ENCODE data around the gene CAVIN3.

Gene CAVIN3

DNA sequence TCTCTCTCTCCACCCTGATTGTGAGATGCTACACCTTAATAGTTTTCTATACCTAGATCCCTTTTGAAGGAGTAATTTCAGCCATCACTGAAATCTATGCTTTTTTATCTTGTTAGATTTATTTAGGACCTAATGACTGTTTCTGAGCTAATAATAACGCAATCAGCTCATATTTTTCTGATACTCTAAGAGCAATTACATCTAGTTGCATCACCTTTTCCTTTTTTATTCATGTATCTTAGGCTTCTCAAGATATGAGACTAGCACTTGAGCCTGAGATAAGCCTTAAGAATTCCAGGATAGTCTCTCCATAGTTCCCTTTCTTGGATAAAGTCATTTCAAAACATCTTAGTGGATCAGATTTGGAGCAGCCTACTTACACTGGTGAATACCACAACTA lies 25.1 kb upstream of the CAVIN3 start:
- DNase-seq (ENCODE audit: low spot score in 2 of 2), result no peak
- H3K4me1 ChIP-seq, result peaks cover 4% of the 10 kb centered on the region
- no peak overlapping the region for H3K4me3 ChIP-seq
- no peaks in the 10 kb centered on the region for H3K9me3 ChIP-seq
- in situ Hi-C loops (cut with MboI; ENCODE audit: low sequenced_read_pairs), result no loop called here
- no peaks in the 10 kb centered on the region for H3K36me3 ChIP-seq (replicated peaks)
- no peaks in the 10 kb centered on the region; the same call in 1 of the 2 replicates for H3K27me3 ChIP-seq (ENCODE audit: low read depth)

DNA sequence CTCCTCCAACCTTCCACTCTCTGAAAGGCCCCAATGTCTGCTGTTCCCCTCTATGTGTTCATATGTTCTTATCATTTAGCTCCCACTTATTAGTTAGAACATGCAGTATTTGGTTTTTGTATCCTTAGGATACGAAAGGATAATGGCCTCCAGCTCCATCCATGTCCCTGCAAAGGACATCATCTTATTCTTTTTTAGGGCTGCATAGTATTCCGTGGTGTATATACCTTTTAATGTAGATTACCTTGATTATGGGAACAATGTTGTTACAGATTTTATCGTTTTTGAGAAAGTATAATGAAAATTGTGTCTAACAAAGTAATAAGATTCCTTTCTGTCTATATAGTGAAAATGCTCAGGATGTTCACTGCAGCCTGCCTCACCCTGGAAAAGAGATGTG lies 16.0 kb upstream of the CAVIN3 start:
- H3K4me3 ChIP-seq, result no peak overlapping the region
- no peaks in the 10 kb centered on the region for H3K36me3 ChIP-seq (replicated peaks)
- H3K4me1 ChIP-seq, result no peaks in the 10 kb centered on the region
- peaks cover 6% of the 10 kb centered on the region; the same call in 1 of the 2 replicates for H3K27me3 ChIP-seq (ENCODE audit: low read depth)
- in situ Hi-C loops (cut with MboI; ENCODE audit: low sequenced_read_pairs), result no loop called here
- no peaks in the 10 kb centered on the region for H3K9me3 ChIP-seq
- DNase-seq (ENCODE audit: low spot score in 2 of 2), result no peak

DNA sequence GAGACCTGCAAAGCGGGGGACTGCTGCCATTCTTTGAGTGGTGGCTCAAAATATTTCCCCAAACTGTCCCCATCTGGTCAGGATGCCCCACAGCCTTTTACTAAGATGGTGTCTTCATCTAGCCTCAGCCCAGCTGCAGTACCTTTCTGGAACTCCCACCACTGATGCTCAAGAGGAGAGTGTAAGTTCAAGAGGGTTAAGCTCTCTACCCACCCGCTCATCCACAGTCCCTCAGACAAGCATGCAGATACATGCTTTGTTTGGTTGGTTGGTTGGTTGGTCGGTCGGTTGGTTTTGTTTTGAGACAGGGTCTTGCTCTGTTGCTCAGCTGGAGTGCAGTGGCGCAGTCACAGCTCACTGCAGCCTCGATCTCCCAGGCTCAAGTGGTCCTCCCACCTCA lies 14.5 kb upstream of the CAVIN3 start:
- H3K9me3 ChIP-seq, result no peaks in the 10 kb centered on the region
- peaks cover 6% of the 10 kb centered on the region; the same call in 1 of the 2 replicates for H3K27me3 ChIP-seq (ENCODE audit: low read depth)
- H3K4me1 ChIP-seq, result no peaks in the 10 kb centered on the region
- no peaks in the 10 kb centered on the region for H3K36me3 ChIP-seq (replicated peaks)
- no peak for DNase-seq (ENCODE audit: low spot score in 2 of 2)
- no peak overlapping the region for H3K4me3 ChIP-seq
- in situ Hi-C loops (cut with MboI; ENCODE audit: low sequenced_read_pairs), result no loop called here

DNA sequence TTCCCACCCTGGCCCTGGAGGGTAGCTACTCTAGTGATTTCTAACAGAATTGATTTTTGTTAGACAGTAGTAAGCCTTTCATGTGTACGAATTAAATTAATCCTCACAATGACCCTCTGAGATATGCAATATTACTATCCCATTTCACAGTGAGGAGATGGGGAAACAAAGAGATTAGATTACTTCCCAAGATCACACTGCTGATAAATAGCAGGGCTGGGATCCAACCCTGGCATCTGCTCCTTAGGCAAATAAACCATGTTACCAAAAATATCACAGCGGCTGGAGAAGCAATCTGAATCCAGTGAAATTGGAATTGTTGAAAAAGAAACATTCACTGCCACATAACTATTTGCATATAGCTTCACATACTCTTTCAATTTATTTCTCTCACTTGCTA lies 12.8 kb upstream of the CAVIN3 start:
- no peak for DNase-seq (ENCODE audit: low spot score in 2 of 2)
- in situ Hi-C loops (cut with MboI; ENCODE audit: low sequenced_read_pairs), result no loop called here
- Histone ChIP-seq H3K4me1 (no peaks in the 10 kb centered on the region), H3K27me3 (ENCODE audit: low read depth) (peaks cover 6% of the 10 kb centered on the region; the same call in 1 of the 2 replicates), H3K36me3 (replicated peaks) (no peaks in the 10 kb centered on the region), H3K9me3 (no peaks in the 10 kb centered on the region), H3K4me3 (no peak overlapping the region)

DNA sequence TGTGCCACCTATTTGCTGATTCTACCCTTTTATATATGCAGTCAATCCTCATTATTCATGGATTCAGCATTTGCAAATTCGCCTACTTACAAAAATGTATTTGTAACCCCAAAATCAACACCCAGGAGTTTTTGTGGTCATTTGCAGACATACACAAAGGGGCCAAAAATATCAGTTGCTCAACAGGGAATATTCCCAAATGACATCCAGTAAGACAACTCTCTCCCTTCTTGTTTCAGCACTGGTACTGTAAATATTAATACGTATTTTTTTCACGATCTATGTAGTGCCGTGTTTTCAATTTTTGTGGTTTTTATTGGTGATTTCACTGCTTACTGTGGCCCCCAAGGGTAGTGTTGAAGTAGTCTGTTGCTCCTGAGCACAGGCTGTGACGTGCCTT lies 11.8 kb upstream of the CAVIN3 start:
- no peak for DNase-seq (ENCODE audit: low spot score in 2 of 2)
- H3K9me3 ChIP-seq, result no peaks in the 10 kb centered on the region
- H3K36me3 ChIP-seq (replicated peaks), result no peaks in the 10 kb centered on the region
- H3K4me1 ChIP-seq, result no peaks in the 10 kb centered on the region
- in situ Hi-C loops (cut with MboI; ENCODE audit: low sequenced_read_pairs), result no loop called here
- no peak overlapping the region for H3K4me3 ChIP-seq
- peaks cover 7% of the 10 kb centered on the region; the same call in 1 of the 2 replicates for H3K27me3 ChIP-seq (ENCODE audit: low read depth)

DNA sequence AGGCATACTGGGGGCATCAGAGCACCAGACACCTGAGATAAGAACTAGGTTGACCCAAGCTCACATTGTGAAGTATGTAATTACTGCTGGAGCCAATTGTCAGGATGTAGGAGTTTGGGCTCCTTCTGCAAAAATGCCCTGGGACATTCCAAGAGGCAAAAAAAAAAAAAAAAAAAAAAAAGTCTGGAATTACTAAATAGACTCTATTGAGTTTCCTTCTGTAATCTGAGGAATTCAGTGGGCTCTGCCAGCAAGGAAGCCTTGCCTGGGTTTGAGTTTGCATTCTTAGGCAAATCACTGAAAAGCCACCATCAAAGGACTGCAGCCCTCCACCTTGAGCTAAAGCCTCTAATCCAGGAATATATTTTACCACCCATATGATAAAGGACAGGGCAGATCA lies 8.0 kb upstream of the CAVIN3 start:
- H3K4me1 ChIP-seq, result no peaks in the 10 kb centered on the region
- H3K4me3 ChIP-seq, result no peak overlapping the region
- no peak for DNase-seq (ENCODE audit: low spot score in 2 of 2)
- peaks cover 24% of the 10 kb centered on the region for H3K27me3 ChIP-seq (ENCODE audit: low read depth)
- in situ Hi-C loops (cut with MboI; ENCODE audit: low sequenced_read_pairs), result no loop called here
- no peaks in the 10 kb centered on the region for H3K9me3 ChIP-seq
- no peaks in the 10 kb centered on the region for H3K36me3 ChIP-seq (replicated peaks)

DNA sequence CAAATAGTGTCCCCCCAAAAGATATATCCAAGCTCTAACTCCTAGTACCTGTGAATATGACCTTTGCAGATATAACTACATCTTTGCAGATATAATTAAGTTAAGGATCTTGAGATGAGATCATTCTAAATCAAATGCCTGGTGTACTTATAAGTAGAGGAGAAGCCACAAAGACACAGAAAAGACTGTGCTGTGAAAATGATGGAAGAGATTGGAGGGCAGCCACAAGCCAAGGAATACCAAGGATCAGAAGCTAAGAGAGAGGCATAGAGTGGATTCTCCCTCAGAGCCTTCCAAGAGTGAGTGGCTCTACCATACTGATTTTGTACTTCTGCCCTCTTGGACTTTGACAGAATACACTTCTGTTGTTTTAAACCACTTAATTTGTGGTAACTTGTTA lies 7.5 kb upstream of the CAVIN3 start:
- peaks cover 24% of the 10 kb centered on the region for H3K27me3 ChIP-seq (ENCODE audit: low read depth)
- no peaks in the 10 kb centered on the region for H3K9me3 ChIP-seq
- DNase-seq (ENCODE audit: low spot score in 2 of 2), result no peak
- no peak overlapping the region for H3K4me3 ChIP-seq
- in situ Hi-C loops (cut with MboI; ENCODE audit: low sequenced_read_pairs), result no loop called here
- no peaks in the 10 kb centered on the region for H3K4me1 ChIP-seq
- H3K36me3 ChIP-seq (replicated peaks), result no peaks in the 10 kb centered on the region

DNA sequence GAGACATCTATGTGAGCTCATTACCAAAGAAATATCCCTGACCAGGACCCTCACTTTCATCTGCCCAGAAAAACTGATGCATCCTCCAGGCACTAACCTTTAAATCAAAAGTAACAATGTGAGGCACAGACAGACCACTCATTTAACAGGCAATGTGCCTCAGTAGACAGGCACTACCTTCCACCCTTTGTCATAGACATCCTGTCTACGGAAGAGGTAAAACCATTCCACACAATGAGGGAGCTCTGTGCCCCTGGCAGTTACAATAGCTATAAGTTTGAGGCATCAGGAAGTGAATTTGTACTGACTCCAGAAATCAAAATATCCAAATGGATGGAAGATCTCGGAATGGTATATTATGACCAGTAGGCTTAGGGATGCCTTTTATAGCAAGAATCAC lies 6.7 kb upstream of the CAVIN3 start:
- no peaks in the 10 kb centered on the region for H3K36me3 ChIP-seq (replicated peaks)
- no peak overlapping the region for H3K4me3 ChIP-seq
- H3K4me1 ChIP-seq, result no peaks in the 10 kb centered on the region
- H3K27me3 ChIP-seq (ENCODE audit: low read depth), result peaks cover 24% of the 10 kb centered on the region
- in situ Hi-C loops (cut with MboI; ENCODE audit: low sequenced_read_pairs), result no loop called here
- H3K9me3 ChIP-seq, result no peaks in the 10 kb centered on the region
- no peak for DNase-seq (ENCODE audit: low spot score in 2 of 2)

DNA sequence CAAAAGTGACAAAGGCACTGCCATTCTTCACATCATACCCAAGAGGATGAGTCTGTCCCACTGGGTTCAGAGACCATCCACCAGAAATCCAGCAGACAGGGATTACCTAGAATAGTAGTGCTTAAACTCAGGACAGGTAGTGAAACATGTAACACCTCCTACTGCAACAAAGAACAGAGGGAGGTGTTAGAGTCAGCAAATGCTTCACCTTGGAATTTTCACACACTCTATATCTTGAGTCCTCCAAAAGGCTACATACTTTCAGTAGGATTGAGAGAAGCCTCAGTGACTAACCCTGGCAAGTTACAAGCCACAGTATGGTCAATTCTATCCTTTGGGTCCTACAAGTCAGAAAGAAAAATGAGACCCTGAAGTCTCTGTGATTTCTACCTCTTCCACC lies 6.0 kb upstream of the CAVIN3 start:
- Histone ChIP-seq H3K4me1 (no peaks in the 10 kb centered on the region), H3K4me3 (no peak overlapping the region), H3K36me3 (replicated peaks) (no peaks in the 10 kb centered on the region), H3K27me3 (ENCODE audit: low read depth) (peaks cover 24% of the 10 kb centered on the region), H3K9me3 (no peaks in the 10 kb centered on the region)
- in situ Hi-C loops (cut with MboI; ENCODE audit: low sequenced_read_pairs), result no loop called here
- no peak for DNase-seq (ENCODE audit: low spot score in 2 of 2)

DNA sequence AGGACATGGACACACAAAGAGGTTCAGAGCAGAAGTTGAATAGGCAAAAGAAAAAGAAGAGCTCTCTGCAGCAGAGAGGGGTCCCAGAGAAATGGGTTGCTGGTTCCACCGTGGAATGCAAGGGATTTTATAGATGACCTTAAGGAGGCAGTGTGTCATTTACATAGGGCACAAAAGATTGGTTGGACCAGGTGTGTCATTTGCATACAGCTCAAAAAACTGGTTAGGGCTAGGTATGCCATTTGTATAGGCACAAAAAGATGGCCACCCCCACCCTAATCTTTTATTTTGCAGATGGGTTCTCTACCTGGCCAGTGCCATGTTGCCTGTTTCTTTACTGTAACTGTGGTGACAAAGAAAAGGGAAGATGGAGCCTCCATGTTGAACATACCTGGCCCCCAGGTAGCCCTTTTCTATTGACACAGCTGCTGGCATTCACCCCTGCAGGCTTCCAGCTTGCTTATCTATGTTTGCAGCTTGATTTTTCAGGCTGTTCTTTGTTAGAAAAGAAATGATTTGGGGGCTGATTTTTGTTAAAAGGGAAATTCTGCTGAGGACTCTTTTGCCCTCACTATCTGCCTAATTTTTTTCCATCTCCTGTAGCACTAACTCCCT lies 3.1 kb upstream of the CAVIN3 start:
- in situ Hi-C loops (cut with MboI; ENCODE audit: low sequenced_read_pairs), result no loop called here
- Histone ChIP-seq H3K9me3 (no peaks in the 10 kb centered on the region), H3K27me3 (ENCODE audit: low read depth) (peaks cover 24% of the 10 kb centered on the region), H3K4me1 (no peaks in the 10 kb centered on the region), H3K36me3 (replicated peaks) (no peaks in the 10 kb centered on the region), H3K4me3 (no peak overlapping the region)
- DNase-seq (ENCODE audit: low spot score in 2 of 2), result no peak

DNA sequence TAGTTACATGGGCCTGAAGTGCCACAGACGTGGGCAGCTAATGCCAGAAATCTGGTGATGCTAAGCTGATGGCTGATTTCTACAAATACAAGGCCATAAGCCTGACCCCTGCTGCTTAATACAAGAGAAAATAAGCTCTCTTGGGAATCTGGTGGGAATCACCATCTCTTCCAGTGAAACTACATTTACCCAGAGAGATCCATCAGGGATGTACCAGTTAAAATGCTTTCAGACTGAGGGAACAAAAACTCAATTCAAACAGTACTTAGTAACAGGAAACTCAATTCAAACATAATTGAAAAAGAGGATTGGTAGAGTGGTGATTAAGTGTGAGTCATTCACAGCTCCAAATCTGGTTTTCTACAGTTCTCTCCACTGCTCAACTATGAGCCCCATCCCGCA lies 1.7 kb upstream of the CAVIN3 start:
- Histone ChIP-seq H3K4me1 (no peaks in the 10 kb centered on the region), H3K9me3 (no peaks in the 10 kb centered on the region), H3K4me3 (no peak overlapping the region), H3K27me3 (ENCODE audit: low read depth) (peaks cover 22% of the 10 kb centered on the region), H3K36me3 (replicated peaks) (no peaks in the 10 kb centered on the region)
- in situ Hi-C loops (cut with MboI; ENCODE audit: low sequenced_read_pairs), result no loop called here
- peak; percentile 18 to 73 for DNase-seq (ENCODE audit: low spot score in 2 of 2)

DNA sequence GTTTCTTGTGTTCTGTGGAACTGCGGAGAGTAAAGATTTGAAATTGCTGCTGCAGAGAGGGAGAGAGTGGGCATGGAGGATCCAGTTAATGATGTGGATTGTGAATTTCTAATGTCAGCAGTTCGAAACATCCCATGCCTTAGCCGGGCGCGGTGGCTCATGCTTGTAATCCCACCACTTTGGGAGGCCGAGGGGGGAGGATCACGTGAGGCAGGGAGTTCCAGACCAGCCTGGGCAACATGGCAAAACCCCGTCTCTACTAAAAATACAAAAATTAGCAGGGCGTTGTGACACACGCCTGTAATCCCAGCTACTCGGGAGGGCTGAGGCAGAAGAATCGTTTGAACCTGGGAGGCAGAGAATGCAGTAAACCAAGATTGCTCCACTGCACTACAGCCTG lies 1.1 kb upstream of the CAVIN3 start:
- Histone ChIP-seq H3K9me3 (no peaks in the 10 kb centered on the region), H3K4me1 (no peaks in the 10 kb centered on the region), H3K27me3 (ENCODE audit: low read depth) (peaks cover 19% of the 10 kb centered on the region), H3K4me3 (no peak overlapping the region), H3K36me3 (replicated peaks) (no peaks in the 10 kb centered on the region)
- in situ Hi-C loops (cut with MboI; ENCODE audit: low sequenced_read_pairs), result no loop called here
- DNase-seq (ENCODE audit: low spot score in 2 of 2), result no peak

DNA sequence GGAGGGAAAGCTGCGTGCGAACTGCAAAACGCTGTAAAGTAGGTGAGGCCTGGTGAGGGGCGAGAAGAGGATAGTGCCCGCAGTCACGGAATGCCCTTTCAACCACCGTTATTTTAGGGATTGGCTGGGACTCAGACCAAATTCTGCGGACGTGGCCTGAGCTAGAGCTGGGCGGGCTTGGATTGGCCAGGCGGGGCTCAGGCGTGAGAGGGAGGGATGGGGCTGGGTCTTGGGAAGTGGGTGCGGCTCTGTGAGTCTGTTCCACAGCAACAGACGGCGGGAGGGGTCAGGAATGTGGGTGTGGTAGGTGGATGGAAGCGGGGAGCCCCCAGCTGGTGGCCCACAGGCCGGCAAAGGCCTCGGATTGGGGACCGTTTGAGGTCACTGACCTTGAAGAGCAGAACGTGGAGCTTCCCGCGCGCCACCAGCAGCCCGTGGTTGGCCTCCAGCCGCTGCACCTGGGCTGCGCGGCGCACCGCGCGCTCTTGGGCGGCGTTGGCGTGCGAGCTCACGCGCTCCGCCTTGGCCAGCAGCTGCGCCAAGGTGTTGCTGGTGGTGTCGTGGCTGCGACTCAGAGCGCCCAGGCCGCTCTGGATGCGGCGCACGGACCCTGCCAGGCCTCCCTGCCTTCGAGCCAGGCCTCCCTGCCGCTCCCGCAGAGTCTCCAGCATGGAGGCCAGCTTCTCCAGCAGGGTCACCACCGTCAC lies 444 bp downstream of the CAVIN3 start:
- no peak overlapping the region for H3K4me3 ChIP-seq

DNA sequence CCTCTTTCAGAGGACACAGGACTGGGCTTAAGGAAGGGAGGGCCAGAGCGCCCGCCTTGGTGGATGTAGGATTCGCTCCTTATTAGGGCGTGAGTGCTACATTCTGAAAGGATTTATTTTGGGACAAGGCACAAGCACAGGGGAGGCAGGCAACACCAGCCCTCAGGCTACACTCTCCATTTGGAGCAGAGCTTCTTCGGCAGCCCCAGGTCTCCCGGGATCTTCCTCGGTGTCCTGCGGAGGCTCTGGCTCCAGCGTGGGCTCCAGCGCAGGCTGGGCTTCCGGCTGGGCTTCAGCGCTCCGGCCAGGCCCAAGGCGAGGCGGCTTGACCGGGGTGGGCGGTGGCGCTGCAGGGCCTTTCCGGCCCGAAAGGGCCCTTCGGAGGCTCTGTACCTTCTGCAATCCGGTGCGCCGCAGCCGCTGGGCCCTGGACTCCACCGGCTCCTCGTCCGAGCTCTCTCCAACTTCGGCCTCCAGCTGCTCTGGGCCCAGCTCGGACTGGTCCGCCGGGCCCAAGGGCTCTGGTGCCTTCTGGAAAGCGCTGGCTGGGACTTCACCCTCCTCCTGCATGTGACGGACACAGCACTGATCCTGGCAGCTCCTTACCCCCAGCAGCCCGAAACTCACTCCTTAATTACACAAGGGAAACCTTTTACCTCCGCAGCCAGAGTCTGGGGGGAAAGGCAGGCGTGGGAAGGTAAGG lies 1.1 kb downstream of the CAVIN3 start:
- Histone ChIP-seq H3K4me3 (no peak overlapping the region), H3K9me3 (no peaks in the 10 kb centered on the region), H3K36me3 (replicated peaks) (no peaks in the 10 kb centered on the region), H3K4me1 (no peaks in the 10 kb centered on the region), H3K27me3 (ENCODE audit: low read depth) (peaks cover 14% of the 10 kb centered on the region)
- no peak for DNase-seq (ENCODE audit: low spot score in 2 of 2)
- in situ Hi-C loops (cut with MboI; ENCODE audit: low sequenced_read_pairs), result no loop called here

More for the DNA sequence above, 444 bp downstream of the CAVIN3 start:
- H3K9me3 ChIP-seq, result no peaks in the 10 kb centered on the region
- no peaks in the 10 kb centered on the region for H3K4me1 ChIP-seq
- DNase-seq (ENCODE audit: low spot score in 2 of 2), result no peak
- H3K36me3 ChIP-seq (replicated peaks), result no peaks in the 10 kb centered on the region
- H3K27me3 ChIP-seq (ENCODE audit: low read depth), result peaks cover 15% of the 10 kb centered on the region
- in situ Hi-C loops (cut with MboI; ENCODE audit: low sequenced_read_pairs), result no loop called here

Measured in HAP-1 (cell line).